H1 (cell line): ENCODE measurements around the gene CAVIN4. TPM values are rescaled to one million over a fixed set of nuclear protein-coding genes. Genes with fewer than 3 reads are reported as not detected.

Experiments
- TAF1 ChIP-seq: IDR thresholded peaks from 2 replicates; pipeline ENCODE4 v1.6.1; 2011; ENCODE audit warnings: mild to moderate bottlenecking, low read depth, low read length
- polyA plus RNA-seq, 7 experiments: library from polyadenylated mRNA; depleted of rRNA in 3 of 7; stranded (reverse) in 5 of 7; unstranded in 2 of 7; fragments of >200 nt in 5 of 7; fragments of 200-250 nt in 2 of 7; gene quantifications; 1 replicate in 5 of 7; 2 replicates in 1 of 7; 4 replicates in 1 of 7; pipeline versions ENCODE4 v1.2.1 to v1.2.3, GENCODE V29; 2011 to 2013; ENCODE audit warnings: missing spikeins in 2 of 7, mixed read lengths in 2 of 7
- total RNA-seq: library from RNA; stranded (reverse); fragmentation: NEBNext Ultra II Directional; extraction: Animal tissue kit (Norgen Biotek cat#: 25700); gene quantifications from 2 replicates; pipeline ENCODE4 v1.2.1, GENCODE V29; 2021

Gene CAVIN4
- total and polyA plus RNA-seq, 2 of the 8 experiments (the other 6 are each of a cell fraction or from before 2014, with no cell fraction given) = 2.3 to 9.1 TPM

DNA sequence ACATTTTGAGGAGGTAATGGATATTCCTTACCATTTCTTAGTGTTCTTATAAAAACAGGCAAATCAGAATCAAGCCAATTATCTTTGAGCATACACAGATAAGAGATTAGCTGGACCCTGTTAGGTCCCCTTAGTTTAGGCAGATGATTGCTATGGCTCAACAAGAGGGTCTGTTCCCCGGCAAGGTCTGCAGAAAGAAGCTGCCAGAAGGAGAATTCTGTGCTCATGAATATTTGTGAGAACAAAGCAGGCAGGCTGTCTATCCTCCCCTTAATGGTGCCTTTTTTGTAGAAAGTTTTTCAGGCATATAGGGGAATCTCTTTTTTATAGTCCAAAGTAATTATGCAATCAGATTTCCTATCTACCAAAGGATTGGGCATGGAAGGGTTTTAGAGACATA, 27.5 kb downstream of the CAVIN4 start (continued):
- TF ChIP-seq TAF1 = no peak
